ENCODE results near the gene GAPVD1. TPM values are rescaled to one million over a fixed set of nuclear protein-coding genes. Genes with fewer than 3 reads are reported as not detected.

The GAPVD1 gene
- total RNA-seq, 1 experiment from 2014 or later: 33.3 TPM

GRCh38 chr9:125393426-125393825 lies 131.8 kb downstream of the GAPVD1 start (continued):
- no peak for TF ChIP-seq CREB1 (CRISPR knock-in tag; IDR thresholded peaks at IDR 0.05)
- TF ChIP-seq ZBTB21 (CRISPR knock-in tag; IDR thresholded peaks at IDR 0.05; ENCODE audit: borderline replicate concordance): no peak
- TF ChIP-seq CDX4 (CRISPR knock-in tag; IDR thresholded peaks at IDR 0.05; ENCODE audit: borderline replicate concordance): no peak
- TF ChIP-seq SMAD3 (CRISPR knock-in tag; IDR thresholded peaks at IDR 0.05; ENCODE audit: borderline replicate concordance): no peak
- TF ChIP-seq E2F4 (CRISPR knock-in tag; IDR thresholded peaks at IDR 0.05; ENCODE audit: borderline replicate concordance, low read depth): no peak
- no peak for TF ChIP-seq IRF1 (CRISPR knock-in tag; IDR thresholded peaks at IDR 0.05)
- TF ChIP-seq ZNF416 (CRISPR knock-in tag; IDR thresholded peaks at IDR 0.05): no peak
- no peak for TF ChIP-seq HMGA2 (CRISPR knock-in tag; IDR thresholded peaks at IDR 0.05)
- no peak for TF ChIP-seq KAT7 (CRISPR knock-in tag; IDR thresholded peaks at IDR 0.05; ENCODE audit: borderline replicate concordance)
- TF ChIP-seq MAX (CRISPR knock-in tag; IDR thresholded peaks at IDR 0.05): no peak
- TF ChIP-seq SP1 (CRISPR knock-in tag; conservative IDR thresholded peaks at IDR 0.05): no peak

- ATAC-seq (no peak), DNase-seq (ENCODE audit: low spot score) (no peak)
- ChIA-PET POLR2A (no interaction called here), CTCF (no interaction called here)
- Mint-ChIP-seq H3K36me3 (no peaks in the 10 kb centered on the region), H3K9me3 (no peaks in the 10 kb centered on the region; the same call in 1 of the 2 replicates), H3K27ac (no peak overlapping the region), H3K27me3 (ENCODE audit: low read depth) (peaks cover 26% of the 10 kb centered on the region), H3K4me3 (no peak overlapping the region), H3K4me1 (peaks cover 3% of the 10 kb centered on the region; the same call in 1 of the 2 replicates)
- TF ChIP-seq SP1 (CRISPR knock-in tag; conservative IDR thresholded peaks at IDR 0.05): no peak
- TF ChIP-seq NR1H2 (CRISPR knock-in tag; IDR thresholded peaks at IDR 0.05): no peak
- TF ChIP-seq ETV6 (CRISPR knock-in tag; IDR thresholded peaks at IDR 0.05): no peak
Observed at GRCh38 chr9:125396799-125397198, 135.2 kb downstream of the GAPVD1 start.

GRCh38 chr9:125397736-125398135 lies 136.1 kb downstream of the GAPVD1 start:
- peaks cover 3% of the 10 kb centered on the region; the same call in 1 of the 2 replicates for H3K4me1 Mint-ChIP-seq
- no peaks in the 10 kb centered on the region for H3K36me3 Mint-ChIP-seq
- no peak overlapping the region for H3K27ac Mint-ChIP-seq
- H3K27me3 Mint-ChIP-seq (ENCODE audit: low read depth): peaks cover 19% of the 10 kb centered on the region
- ATAC-seq (no peak), DNase-seq (ENCODE audit: low spot score) (no peak)
- no peak overlapping the region for H3K4me3 Mint-ChIP-seq
- no peak for TF ChIP-seq ZNF281 (CRISPR knock-in tag; IDR thresholded peaks at IDR 0.05)
- TF ChIP-seq ESRRA (CRISPR knock-in tag; IDR thresholded peaks at IDR 0.05; ENCODE audit: borderline replicate concordance): no peak
- TF ChIP-seq CBFB (CRISPR knock-in tag; IDR thresholded peaks at IDR 0.05; ENCODE audit: low read depth): no peak
- TF ChIP-seq NR2C2 (CRISPR knock-in tag; IDR thresholded peaks at IDR 0.05): no peak
- TF ChIP-seq CTCF (IDR thresholded peaks at IDR 0.05): no peak
- TF ChIP-seq SP1 (CRISPR knock-in tag; conservative IDR thresholded peaks at IDR 0.05): no peak
- no peaks in the 10 kb centered on the region; the same call in 1 of the 2 replicates for H3K9me3 Mint-ChIP-seq
- POLR2A ChIA-PET: no interaction called here
- CTCF ChIA-PET: no interaction called here
